SKM-1 treated with dmso at 0.1 percent for 144 hours (cell line): Measurements from ENCODE around the gene MTMR12.
"Not testable (repeated sequence)": the region's sequence is repeated elsewhere in the genome, so short reads cannot be mapped to it uniquely, and the experiment has no call there.

ENCODE experiments used
- DNase-seq: peaks from one replicate; lab custom pipeline; 2025; ENCODE audit not compliant: unreplicated experiment; lab: John Stamatoyannopoulos, UW

The MTMR12 gene

DNA sequence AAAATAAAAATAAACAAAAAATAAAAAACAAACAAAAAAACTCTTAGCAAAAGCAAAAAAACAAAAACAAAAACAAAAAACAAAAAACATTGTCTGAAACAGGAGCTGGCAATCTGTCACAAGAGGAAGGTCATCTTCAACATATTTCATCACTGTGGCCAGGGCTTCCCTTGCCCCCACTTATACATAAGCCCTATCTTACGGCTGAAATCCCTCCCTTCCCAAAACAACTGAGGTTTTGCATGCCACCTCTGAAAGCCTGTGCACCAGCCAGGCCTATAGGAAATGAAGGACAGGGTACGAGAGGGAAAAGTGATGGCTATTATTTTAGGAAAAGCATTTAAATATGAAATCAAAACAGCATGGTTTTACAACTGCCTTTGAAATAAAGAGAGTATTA lies 10.8 kb downstream of the MTMR12 start:
- no peak for DNase-seq

DNA sequence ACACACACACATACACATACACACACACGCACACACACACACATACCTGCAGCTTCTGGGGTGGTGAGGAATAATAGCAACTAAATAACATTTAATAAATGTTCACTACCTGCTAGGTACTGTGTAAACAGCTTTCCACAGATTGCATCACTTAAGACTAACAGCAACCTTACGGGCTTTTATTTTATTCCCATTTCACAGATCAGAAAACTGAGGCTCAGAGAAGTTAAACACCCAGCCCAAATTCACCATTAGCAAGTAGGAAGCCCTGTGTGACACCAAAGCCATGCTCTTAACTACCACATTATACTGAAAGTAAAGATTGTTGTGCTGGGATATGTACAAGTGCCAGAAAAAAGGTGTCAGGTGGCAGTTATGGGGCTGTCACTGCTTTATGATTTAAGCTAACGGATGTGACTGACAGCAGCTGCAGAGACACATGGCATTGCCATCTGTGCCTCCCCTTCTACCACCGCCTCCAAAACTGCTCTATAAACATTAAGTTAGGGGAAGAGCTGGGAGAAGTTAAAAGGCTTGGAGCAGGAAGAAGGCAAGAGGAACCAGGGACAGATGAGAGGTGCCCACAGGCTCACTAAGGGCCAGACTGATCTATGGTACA lies 13.6 kb downstream of the MTMR12 start:
- no peak for DNase-seq

DNA sequence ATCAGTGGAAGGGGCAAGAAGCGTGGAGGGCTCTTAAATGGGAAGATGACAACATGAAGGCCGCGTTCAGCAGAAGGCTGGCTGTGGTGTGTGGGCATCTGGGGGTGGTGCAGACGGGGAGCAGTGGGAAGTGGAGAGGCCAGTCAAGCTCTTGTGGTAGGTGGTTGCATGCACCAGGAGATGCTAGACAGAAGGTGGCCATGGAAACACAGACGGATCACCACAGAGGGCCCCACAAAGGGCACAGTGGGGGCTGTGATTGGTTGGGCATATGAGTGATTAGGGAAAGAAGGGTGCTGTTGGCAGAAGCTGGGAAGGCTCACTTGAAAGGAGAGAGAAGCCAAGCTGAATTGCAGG lies 14.7 kb downstream of the MTMR12 start:
- DNase-seq, result no peak

DNA sequence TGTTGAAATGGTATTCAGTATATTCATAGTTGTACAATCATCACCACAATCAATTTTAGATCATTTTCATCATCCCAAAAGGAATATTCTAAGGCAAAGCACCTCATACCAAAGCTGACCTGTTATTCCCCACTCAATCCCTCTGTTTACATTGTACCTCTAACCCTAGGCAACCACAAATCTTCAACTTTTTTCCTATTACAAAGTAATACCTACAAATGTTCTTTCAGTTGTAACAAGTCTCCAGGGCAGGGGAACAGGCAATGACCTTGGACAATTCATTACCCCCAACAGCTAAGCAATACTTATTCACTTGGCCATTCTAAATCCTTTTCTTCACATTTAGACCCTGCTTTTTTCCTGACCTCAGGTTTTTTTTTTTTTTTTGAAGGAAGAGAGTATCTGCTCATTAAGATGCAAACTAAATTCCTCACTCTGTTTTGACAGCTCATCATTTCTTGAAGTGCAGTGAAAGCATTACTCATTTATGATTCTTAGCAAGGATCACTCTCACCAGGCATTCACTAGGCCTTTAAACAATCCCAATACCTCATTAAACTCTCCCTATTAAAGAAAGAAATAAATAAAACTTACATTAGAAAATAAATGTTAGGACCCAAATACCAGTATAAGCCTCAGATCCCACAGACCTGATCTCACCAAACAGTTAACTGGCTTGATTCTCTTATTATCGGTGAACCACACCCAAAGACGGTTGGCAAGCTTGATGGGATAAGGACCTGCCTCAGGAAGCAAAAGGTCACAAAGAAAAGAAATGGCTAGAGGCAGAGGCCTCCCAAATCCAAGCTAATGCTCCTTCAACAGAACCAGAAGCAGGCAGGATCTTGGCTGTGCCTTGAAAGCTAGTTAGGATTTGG lies 15.3 kb downstream of the MTMR12 start:
- no peak for DNase-seq

DNA sequence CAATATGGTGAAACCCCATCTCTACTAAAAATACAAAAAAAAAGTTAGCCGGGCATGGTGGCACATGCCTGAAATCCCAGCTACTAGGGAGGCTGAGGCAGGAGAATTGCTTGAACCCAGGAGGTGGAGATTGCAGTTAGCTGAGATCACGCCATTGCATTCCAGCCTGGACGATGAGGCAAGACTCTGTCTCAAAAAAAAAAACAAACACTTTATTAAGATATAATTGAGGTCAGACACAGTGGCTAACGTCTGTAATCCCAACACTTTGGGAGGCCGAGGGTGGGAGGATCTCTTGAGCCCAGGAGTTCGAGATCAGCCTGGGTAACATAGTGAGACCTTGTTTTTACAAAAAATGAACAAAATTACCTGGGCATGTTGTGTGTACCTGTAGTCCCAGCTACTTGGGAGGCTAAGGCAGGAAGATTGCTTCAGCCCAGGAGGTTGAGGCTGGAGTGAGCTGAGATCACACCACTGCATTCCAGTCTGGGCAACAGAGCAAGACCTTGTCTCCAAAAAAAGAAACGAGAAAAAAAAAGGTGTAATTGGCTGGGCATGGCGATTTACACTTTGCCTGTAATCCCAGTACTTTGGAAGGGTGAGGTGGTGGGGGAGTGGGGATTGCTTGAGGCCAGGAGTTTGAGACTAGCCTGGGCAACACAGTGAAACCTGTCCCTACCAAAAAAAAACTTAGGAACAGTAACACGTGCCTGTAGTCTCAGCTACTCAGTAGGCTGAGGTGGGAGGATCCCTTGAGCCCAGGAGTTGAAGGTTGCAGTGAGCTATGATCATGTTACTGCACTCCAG lies 16.6 kb downstream of the MTMR12 start:
- not testable (repeated sequence) for DNase-seq

DNA sequence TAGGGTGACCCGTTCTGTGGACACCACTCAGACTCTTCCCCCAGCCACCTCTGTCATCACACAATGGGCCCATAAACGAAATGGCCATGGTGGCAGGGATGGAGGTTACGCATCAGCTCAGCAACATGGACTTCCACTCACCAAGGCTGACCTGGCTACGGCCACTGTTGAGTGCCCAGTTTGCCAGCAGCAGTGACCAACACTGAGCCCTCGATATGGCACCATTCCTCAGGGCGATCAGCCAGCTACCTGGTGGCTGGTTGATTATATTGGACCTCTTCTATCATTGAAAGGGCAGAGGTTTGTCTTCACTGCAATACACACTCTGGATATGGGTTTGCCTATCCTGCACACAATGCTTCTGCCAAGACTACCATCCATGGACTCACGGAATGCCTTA lies 21.1 kb downstream of the MTMR12 start:
- DNase-seq, result no peak

DNA sequence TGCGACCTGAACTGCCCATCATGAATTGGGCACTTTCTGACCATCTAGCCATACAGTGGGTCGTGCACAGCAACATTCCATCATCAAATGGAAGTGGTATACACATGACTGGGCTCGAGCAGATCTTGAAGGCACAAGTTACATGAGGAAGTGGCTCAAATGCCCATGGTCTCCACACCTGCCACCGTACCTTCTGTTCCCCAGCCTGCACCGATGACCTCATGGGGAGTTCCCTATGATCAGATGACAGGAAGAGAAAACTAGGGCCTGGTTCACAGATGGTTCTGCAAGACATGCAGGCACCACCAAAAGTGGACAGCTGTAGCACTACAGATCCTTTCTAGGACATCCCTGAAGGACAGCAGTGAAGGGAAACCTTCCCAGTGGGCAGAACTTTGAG lies 21.8 kb downstream of the MTMR12 start:
- DNase-seq, result no peak

DNA sequence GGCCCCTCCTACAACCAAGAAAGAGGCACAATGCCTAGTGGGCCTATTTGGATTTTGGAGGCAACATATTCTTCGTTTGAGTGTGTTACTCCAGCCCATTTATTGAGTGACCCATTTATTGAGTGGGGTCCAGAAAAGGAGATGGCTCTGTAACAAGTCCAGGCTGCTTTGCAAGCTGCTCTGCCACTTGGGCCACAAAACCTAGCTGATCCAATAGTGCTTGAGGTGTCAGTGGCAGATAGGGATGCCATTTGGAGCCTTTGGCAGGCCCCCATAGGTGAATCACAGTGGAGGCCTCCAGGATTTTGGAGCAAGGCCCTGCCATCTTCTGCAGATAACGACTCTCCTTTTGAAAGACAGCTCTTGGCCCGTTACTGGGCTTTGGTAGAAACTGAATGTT lies 22.2 kb downstream of the MTMR12 start:
- not testable (repeated sequence) for DNase-seq

DNA sequence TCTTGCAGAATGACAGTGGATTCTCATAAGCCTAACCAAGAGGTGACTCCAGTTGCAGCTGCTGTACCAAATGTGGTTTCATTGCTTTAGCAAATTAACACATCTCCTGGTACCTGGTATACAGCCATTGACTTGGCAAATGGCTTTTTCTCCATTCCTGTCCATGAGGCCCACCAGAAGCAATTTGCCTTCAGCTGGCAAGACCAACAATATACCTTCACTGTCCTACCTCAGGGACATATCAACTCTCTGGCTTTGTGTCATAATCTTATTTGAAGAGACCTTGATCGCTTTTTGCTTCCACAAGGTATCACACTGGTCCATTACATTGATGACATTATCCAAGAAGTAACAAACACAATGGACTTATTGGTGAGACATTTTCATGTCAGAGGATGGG lies 22.8 kb downstream of the MTMR12 start:
- not testable (repeated sequence) for DNase-seq

DNA sequence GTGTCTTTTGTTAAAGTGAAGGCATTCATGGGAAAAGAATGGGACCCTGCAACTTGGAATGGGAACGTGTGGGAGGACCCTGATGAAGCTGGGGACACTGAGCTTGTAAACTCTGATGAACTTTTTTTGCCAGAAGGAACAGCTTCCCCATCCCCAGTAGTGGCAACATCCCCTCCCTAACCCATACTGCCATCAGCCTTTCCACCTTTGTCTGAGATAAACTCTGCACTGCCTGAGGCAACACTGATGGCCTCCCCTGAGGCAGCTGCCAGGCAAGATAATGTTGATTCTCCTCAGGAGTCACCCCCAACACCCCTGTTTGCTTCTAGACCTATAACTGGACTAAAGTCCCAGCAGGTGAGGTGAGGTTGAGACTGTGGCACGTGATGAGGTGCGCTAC lies 24.6 kb downstream of the MTMR12 start:
- not testable (repeated sequence) for DNase-seq

DNA sequence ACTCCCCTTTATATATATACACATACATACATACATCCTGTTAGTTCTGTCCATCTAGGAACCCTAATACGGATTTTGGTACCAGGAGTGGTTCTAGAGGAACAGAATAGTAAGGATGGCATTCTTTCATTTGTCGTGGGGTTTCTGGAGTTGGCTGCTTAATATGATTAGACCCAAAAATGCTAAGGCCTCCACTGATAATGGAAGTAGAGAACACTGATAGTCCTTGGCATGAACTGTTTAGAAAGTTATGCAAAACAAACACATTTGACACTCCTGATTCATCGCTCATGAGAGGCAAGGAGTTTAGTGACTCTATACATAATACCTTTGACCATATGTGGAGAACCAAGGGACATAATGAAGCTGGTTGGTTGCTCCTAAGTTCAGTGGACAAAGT lies 25.2 kb downstream of the MTMR12 start:
- not testable (repeated sequence) for DNase-seq

DNA sequence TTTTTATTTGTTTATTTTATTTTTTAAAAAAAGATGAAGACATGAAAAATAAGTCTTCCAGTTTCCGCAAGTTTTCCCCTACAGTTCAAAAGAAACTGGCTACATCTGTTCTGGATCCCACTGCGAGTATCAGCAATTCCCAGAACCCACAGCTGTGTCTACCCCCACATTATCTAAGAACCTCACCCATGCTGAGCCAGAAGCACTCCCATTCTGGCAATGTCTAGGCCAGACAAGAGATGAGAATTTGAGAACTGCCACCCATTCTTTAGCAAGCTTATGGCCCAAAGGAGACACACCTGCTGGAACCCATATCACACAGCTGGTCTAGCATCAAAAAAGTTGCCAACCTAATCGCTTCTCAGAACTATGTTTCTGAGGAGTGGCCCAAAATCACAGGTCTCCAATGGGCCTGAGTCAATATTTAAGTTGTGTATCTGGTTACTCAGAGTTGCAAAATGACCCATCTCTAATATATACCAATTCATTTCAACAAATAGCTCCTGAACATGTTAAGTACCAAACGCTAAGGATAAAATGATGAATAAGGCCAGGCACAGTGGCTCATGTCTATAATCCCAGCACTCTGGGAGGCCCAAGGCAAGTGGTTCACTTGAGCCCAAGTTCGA lies 27.1 kb downstream of the MTMR12 start:
- no peak for DNase-seq

DNA sequence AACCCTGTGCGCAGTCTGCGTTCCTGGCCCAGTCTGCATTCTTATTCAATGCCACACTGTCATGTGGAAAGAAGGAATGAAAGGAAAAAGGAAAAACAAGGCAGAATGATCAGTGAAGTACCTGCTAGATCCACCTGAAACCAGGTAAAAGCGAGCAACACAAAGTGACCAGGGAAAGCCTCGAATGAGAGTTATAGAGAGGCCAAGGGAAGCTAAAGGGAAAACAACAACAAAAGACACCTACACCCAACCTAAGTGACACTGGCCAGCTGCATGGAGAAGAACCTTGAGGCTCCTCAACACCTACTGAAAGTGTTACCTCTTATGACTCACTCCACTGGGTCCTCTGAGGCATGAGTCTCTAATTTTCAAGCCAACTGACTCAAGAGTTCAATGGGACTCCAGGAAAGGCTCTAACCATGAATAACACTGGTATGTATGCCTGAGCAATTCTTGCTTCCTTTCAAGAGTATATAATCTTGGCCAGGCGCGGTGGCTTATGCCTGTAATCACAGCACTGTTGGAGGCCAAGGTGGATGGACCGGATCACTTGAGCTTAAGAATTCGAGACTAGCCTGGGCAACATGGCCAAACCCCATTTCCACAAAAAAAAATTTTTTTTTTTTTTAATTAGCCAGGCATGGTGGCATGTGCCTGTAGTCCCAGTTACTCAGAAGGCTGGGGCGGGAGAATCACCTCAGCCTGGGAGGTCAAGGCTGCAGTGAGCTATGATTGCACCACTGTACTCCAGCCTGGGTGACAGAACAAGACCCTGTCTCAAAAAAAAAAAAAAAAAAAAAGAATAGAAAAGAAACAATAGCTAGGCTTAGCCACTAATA lies 29.0 kb downstream of the MTMR12 start:
- DNase-seq, result no peak

DNA sequence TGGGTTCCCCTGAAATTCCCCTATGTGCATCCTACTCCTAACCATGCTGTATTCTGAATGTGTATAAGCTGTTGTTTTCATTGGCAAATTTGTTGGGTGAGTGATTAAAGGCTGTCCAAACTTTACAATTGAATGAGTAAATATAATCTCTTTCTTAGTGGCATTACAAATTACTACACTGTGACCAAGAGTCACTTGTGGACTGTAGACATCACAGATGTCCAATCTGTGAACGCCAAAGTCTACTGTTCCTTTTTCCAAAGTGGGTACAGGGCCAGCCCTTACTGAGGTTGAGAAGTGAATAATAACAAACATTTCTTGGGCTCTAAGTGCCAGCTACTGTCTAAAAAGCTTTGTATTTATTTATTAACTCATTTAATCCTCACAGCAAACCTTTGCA lies 29.7 kb downstream of the MTMR12 start:
- DNase-seq, result no peak

DNA sequence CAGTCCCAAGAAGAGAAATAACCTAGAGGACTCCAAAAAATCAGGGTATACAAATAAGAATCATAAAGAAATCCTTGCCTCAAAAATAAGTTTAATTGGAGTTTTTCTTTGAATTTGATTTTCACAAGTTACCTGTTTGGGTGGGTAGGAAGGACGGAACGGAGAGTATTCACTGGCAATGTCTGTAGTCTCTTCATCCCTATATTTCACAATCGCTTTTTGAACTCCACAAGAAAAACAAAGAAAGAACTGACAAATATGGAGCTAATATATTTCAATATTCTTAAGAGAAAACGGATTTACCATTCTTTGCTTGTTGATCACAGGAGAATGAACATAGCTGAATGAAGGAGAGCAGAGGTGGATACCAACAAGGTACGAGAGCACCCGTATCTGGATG lies 30.1 kb downstream of the MTMR12 start:
- DNase-seq, result no peak

DNA sequence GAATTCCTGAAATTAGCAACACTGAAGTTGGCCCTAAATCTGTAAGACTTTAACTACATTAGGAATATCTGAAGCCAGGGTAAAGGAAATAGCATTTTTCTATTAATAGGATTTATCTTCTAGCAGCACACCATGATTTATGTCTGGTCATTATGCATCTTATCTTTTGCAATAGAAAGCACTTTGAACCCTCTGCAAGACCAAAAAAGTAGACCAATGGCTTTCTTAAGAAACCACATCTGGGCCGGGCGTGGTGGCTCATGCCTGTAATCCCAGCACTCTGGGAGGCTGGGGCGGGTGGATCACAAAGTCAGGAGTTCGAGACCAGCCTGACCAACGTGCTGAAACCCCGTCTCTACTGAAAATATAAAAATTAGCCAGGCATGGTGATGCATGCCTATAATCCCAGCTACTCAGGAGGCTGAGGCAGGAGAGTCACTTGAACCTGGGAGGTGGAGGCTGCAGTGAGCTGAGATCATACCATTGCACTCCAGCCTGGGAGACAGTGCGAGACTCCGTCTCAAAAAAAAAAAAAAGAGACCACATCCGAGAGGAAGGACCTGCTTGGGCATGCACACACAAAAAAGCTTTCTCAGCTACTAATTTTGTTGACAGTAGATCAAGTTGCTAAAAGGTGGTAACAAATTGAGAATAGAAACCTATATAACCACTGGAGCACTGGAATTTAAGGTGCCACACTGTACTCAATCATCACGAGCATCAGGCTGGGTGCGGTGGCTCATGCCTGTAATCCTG lies 31.2 kb downstream of the MTMR12 start:
- not testable (repeated sequence) for DNase-seq

DNA sequence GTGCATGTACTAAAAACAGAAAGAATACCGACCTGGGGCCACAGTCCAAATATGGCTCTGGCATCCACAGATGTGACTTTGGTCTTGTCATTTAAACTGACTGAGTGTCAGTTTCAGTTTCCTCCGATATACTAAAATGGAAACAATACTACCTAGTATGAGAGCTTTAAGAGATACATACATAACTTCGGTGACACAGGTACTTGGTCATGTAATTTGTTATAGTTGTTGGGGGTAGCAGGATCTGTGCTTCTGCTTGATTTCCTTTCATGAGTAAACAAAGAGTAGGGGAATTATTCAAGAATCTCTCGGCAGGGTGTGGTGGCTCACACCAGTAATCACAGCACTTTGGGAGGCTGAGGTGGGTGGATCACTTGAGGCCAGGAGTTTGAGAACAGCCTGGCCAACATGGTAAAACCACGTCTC lies 32.1 kb downstream of the MTMR12 start:
- DNase-seq, result no peak

DNA sequence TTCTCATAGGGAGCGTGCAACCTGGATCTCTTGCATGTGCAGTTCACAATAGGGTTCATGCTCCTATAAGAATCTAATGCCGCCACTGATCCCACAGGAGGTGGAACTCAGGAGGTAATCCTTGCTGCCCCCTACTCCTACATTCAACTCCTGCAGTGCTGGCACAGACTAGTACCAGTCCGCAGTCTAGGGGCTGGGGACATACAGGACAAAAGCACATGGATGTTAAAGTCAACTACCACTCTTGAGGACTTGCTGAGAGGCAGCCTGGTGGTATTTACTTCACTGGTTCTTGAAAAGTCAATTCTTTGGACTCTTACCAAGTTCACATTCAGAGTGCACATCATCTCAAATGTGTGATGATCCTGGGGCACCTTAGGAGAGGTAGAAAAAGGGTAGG lies 33.0 kb downstream of the MTMR12 start:
- no peak for DNase-seq

DNA sequence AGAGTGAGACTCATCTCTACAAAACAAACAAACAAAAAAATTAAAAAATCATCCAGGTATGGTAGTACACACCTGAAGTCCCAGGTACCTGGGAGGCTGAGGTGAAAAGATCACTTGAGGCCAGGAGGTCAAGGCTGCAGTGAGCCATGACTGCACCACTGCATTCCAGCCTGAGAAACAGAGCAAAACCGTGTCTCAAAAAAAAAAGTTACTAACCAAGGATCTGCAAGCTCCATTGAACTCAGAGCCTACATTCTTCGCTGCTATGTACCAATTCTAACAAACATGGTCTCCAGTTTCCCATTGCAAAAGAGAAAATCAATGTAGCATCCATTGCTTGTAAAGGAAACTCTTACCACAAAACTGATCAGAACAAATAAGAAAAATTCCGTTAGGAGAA lies 33.5 kb downstream of the MTMR12 start:
- no peak for DNase-seq

DNA sequence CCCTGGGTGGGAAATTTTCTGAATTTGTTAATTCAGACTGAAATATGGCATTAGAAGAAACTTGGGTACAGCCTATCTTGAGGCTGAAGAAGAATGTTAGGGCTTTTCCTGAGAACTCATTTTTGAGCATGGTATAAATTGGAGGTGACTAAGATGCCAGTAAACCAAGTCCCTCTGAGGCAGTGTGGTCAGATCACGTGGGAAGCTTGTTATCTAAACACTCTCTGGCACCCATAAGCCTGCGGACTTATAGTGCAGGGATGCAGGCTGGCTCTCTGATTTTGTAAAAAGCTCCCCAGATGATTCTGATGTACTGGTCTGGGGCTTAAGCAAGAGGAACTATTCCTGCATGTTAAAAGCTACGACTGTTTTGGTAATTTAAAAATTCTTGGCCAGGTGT lies 34.3 kb downstream of the MTMR12 start:
- DNase-seq, result no peak
